Stimulated activated CD8-positive, alpha-beta memory T cell treated with anti-CD3 and anti-CD28 coated beads, Interleukin-7, amount 100 ng/mL, for 4 hours (primary cell): ENCODE measurements around the gene SMIM44.

Experiments used
- DNase-seq, 2 donors: peaks; one replicate each; pipeline ENCODE4 v3.0.0-alpha.2; 2020; ENCODE audit warnings: low read depth in 2 of 2

SMIM44 gene

GRCh38 chr19:3500429-3501101 lies 17.3 kb upstream of the SMIM44 start, which contains the start of gene DOHH:
Gene DOHH, minus strand, starts transcription at chr19:3500674. Its CDS starts 3,860 bp downstream, at chr19:3496814.
- DNase-seq = peak; percentile 92 to 96

GRCh38 chr19:3499738-3500428 lies 16.6 kb upstream of the SMIM44 start:
- no peak for DNase-seq

GRCh38 chr19:3497757-3498520 lies 14.7 kb upstream of the SMIM44 start:
- no peak for DNase-seq

- no peak for DNase-seq
Observed at GRCh38 chr19:3496392-3497273, 13.4 kb upstream of the SMIM44 start.

- DNase-seq = peak in 1 of 2 donors; percentile 29
Observed at GRCh38 chr19:3494559-3494958, 11.3 kb upstream of the SMIM44 start.

- no peak for DNase-seq
Observed at GRCh38 chr19:3494051-3494450, 10.8 kb upstream of the SMIM44 start.

- DNase-seq = no peak
Observed at GRCh38 chr19:3493651-3494050, 10.4 kb upstream of the SMIM44 start.

GRCh38 chr19:3492919-3493318 lies 9.7 kb upstream of the SMIM44 start:
- DNase-seq = no peak

GRCh38 chr19:3492131-3492839 lies 9.0 kb upstream of the SMIM44 start:
- no peak for DNase-seq

GRCh38 chr19:3491396-3492119 lies 8.3 kb upstream of the SMIM44 start:
- no peak for DNase-seq

- no peak for DNase-seq
Observed at GRCh38 chr19:3482507-3483225, 575 bp downstream of the SMIM44 start.

- no peak for DNase-seq
Observed at GRCh38 chr19:3481241-3482090, 1.8 kb downstream of the SMIM44 start.

GRCh38 chr19:3480383-3481091 lies 2.7 kb downstream of the SMIM44 start, which contains the start of gene SMIM24:
Gene SMIM24, minus strand, starts transcription at chr19:3480525. Its CDS starts 62 bp downstream, at chr19:3480463.
- no peak for DNase-seq

- DNase-seq = no peak
Observed at GRCh38 chr19:3479834-3480215, 3.4 kb downstream of the SMIM44 start.

GRCh38 chr19:3479177-3479833 lies 3.9 kb downstream of the SMIM44 start:
- DNase-seq = peak in 1 of 2 donors; percentile 17

- no peak for DNase-seq
Observed at GRCh38 chr19:3478409-3479176, 4.6 kb downstream of the SMIM44 start.

- no peak for DNase-seq
Observed at GRCh38 chr19:3477951-3478350, 5.3 kb downstream of the SMIM44 start.
